ENCODE data around the gene TBX3.

The TBX3 gene

DNA sequence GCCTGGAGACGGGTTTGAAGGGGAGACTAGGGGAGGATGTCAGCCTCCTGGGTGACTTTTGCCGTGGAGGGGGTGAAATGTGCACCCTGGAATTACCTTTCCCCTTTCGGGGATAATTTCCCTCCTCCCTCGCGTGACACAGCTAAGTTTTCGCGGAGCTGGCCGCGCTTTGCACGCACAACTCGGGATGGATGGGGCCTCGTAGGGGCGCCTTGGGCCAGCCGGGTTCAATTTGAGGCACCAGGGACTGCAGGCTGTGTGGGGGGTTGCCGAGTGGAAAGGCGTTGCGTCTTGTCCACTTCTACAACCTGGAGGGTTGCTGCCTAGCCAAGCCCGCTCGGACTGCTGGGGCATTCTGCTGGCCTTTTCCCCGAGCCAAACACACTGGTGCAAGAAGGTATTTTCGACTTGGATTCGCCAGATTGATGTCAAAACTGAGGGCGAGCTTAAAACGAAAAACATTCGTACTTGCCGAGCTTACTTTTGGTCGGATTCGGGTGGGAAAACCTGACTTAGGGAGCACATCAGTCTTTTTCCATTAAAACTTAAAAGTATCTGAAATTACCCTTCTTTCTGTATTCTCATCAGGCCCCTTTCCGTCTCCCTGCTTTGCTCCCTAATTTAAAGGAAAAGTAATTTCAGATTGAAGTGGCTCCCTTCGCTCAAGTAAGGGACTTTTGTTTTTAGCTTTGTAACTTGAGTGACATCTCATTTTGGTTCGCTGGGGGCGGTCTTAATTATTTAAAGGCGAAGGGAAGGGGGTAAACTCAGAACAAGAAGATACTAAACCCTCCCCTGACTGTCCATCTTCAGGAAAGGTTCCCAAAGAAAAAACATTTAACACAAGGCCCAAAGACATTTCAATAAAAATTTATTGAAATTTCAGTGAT, 14.3 kb downstream of the TBX3 start:
- in situ Hi-C loops (cut with MboI; ENCODE audit: low sequenced_read_pairs) = no loop called here

DNA sequence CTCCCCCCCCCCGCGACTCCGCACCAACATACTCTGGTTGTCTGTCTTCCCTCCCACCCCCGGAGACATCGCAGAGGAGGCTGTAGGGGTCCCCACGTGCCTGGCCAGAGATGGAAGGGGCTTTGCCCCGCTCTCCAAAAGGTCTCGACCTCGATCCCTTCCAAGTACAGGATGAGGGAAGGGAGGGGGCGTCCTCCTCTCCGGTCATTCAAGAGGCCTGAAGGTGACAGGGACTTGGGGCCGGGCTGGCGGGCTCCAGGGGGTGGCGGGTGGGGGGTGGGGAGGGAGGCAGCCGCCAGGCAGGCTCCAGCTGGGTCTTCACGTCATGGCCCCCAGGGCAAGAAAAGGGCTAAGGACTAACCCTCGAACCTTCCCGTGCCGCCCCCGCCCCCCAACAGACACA, 15.1 kb downstream of the TBX3 start:
- in situ Hi-C loops (cut with MboI; ENCODE audit: low sequenced_read_pairs) = no loop called here

DNA sequence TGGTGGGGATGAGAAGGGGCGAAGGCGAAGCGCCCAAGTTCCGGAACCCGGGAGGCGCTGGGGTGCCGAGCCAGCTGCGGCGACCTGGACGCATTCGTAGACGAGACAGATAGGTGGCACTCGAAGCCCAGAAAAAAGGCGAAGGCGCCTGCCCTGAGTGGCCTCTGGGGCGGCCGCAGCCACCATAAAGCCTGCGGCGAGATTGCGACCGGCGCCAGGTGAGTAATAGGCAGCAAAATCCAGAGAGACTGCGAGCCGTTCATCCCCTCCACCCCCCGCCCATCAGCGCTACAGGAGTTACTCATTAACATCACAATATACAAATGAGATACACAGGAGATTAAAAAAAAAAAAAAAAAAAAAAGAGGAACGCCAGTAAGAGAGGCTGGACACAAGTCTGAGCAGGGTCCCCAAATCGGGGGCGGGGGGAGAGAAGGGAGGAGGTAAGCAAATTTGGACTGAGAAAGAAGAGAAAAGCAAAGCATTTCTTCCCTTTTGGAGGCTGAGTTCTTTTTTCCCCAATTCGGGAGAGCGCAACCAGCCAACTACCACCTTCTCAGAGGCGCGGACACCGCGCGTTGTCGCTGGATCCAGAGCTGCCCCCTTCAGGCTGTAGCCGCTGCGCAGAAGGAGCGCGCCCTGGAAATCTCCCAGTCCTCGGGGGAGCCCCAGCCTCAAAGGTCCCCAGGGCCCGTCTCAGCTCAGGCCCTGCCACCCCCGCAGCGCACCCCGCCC, 15.7 kb downstream of the TBX3 start:
- in situ Hi-C loops (cut with MboI; ENCODE audit: low sequenced_read_pairs) = no loop called here

DNA sequence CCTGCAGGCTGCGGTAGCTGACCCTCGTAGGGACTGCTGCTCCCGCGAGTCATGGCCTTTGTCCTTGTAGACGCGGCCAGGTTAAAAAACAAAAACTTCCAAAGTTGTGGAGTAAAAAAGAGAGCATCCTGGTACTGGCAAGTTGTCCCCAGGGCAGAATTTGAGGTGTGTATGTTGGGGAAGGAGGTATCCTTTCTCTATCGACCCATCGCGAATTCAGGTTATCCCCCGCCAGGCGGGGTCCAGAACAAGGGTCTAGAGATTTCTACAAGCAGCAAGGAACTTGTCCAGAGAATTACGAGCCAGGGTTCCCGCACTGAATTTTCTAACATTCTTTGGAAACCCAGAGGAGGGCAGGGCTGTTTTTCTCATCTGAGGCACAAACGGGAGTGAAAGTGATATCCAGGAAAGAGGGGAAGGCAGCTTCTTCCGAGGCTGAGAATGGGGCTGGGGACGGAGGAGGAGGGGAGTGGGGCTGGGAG, 16.3 kb downstream of the TBX3 start:
- in situ Hi-C loops (cut with MboI; ENCODE audit: low sequenced_read_pairs) = no loop called here

DNA sequence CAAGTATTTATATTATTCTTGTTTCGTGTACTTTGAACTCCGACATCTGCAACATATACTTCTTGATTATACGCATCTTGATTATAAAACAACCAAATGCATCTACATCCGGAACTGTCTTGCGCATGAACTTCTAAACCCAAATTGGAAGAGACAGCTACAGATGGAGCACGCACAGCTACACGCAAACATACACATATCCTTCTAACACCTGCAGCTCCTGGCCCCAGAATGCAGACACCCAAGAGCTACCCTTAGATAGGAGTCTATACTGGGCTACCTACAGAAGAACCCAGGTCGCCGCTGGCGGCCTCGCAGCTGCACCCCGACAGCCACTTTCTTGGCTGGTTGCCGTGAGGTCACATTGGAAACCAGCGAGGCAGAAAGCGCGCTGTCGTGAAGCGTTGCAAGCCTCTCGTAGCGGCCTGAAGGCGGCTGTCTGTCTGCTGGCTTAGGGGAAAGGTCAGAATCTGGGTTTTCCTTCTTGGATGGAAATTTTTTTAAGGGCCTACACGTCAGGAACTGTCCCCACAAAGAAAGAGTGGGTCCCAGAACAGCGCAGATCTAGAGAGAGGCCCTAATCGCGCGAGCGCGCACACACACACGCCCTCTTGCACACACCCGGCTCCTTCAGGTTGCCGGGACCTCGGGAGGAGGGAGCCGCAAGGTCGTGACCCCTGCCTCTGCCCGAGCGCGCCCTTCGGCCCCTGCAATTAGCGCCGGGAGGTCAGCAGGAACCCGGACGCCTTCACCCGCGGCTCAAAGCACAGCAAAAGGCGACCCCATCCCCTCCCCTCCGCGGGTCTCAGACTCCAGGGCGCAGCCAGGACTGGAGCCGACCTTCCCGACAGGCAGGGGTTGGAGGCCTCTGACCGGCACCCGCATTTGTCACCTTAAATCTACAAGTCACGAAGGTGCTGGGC, 17.0 kb downstream of the TBX3 start:
- in situ Hi-C loops (cut with MboI; ENCODE audit: low sequenced_read_pairs) = no loop called here

DNA sequence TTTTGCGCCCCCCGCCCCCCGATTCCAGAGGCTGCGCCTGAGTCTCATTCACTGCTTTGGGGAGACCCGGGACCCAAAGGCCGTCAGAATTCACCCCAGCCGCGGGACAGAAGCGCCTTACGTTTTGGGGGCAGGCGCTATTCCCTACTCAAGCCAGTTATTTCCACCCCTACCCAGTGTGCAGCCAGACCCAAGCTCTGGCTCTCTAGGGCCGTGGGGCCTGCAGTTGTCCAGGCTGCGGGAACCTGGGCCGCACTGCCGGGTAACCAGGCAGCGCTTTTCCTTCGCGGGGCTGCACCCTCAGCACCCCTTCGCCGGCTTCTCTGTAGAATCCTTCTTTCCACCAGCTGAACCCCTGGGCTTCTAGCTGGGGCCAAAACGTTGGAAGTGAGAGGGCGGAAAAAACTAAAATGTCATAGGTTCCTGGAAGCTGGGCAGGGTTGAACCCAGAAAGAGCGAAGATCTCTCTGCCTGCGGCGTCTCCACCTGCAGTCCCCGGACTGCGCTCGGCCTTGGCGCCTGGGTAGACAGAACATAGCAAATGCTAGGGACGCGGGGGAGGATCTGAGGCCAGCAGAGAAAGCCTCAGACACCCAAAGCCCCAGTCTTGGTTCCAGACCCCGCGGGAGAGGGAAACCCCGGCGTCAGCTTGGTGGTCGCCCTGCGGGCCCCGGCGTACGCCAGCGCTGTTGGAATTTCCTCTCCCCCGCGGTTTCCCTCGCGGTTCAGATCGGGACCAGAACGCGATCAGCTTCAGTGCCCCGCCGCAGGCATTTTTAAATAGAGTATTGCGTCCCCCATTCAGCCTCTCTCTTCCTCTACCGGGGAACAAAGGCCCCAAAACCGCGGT, 18.3 kb downstream of the TBX3 start:
- in situ Hi-C loops (cut with MboI; ENCODE audit: low sequenced_read_pairs) = no loop called here

DNA sequence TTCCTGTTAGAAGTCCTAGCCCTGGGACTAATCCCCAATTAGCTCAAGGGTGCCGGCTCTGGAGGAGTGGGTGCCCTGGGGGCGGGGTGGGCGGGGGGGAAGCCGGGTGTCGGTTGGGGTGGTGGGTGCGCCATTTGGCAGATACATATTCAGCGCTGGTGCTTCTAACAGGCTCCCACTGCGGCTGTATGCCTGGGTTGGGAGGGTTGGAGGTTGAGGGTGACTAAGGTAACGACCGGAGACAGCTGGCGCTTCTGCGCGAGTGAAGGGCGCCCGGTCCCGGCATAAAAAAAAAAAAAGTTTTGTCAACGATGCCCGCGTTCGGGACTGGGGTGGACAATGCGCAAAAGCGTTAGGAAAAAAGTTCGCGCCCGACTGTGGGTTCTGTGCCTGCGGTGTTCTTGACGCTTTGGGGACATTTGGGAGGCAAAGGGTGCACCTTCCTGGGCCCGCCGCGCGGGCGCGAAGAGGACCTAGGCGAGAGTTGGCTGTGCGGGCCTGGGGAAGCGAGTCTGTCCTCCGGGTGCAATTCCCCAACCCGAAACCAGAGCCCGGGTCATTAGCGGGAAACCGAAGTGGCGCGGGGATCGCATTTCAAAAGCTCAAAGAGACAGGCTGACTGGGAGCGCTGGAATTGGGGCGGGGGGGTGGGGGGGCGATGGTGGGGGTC, 19.2 kb downstream of the TBX3 start:
- in situ Hi-C loops (cut with MboI; ENCODE audit: low sequenced_read_pairs) = no loop called here

DNA sequence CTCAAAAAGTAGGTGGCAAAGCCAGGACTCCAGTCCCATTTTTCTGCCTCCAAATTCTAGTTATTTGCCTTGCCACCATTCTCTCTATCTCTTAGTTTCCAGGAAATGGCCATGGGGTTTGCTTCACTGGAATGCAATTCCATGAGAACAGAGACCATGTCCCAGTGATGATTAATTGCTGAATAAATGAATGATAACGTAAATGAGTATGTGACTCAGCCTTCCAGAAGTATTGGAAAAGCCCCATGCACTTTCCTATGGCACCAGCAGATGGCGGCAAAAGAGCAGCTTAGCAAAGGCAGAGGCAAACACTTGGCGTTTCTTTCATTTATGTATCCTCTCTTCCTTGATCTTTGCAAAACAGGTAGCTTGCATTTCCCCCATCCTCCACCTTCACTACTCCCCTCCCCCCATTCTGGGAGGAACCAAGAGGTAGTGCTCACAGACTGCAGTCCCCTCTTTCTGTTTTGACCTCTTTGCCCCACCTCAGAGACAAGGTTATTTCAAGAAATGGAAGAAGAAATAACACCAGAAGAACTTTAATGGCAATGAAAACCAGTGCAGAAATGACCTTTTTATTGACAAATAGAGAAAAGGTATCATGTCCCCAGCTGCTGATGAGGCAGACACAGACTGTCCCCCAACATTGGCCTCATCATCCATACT, 21.3 kb downstream of the TBX3 start:
- in situ Hi-C loops (cut with MboI; ENCODE audit: low sequenced_read_pairs) = no loop called here

DNA sequence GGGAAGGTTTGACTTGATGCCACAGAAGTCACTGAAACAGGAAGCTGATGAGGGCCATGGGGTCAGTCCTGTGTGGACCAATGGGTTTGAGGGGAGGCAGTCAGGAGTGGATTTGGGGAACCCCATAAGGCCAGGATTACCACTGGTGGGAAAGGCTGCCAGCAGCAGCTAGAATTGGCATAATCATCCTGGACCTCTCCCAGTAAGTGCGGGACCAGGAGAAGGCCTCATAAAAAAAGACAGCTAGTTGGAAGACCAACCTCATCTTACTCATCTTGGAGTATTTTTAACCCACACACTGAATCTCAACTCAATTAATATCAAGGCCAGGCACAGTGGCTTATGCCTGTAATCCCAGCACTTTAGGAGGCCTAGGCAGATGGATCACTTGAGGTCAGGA, 22.7 kb downstream of the TBX3 start:
- in situ Hi-C loops (cut with MboI; ENCODE audit: low sequenced_read_pairs) = no loop called here

DNA sequence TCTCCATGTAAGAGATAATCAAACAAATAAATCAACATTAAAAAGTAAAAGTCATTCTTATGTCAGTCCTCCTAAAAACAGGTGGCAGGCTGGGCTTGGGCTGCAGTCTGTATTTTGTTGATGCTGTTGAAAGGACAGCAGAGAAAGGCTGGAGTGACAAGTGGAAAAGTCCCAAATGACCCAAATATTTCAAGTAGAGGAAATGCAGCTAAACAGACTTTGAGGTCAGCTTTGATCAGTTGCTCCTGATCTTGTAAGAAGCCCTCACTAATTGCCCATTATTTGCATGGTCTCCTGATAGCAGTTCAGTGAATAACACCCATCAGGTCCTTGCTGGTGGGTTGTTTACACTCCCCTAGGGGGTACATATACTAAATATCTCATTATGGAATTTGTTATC, 24.9 kb downstream of the TBX3 start:
- in situ Hi-C loops (cut with MboI; ENCODE audit: low sequenced_read_pairs) = no loop called here

DNA sequence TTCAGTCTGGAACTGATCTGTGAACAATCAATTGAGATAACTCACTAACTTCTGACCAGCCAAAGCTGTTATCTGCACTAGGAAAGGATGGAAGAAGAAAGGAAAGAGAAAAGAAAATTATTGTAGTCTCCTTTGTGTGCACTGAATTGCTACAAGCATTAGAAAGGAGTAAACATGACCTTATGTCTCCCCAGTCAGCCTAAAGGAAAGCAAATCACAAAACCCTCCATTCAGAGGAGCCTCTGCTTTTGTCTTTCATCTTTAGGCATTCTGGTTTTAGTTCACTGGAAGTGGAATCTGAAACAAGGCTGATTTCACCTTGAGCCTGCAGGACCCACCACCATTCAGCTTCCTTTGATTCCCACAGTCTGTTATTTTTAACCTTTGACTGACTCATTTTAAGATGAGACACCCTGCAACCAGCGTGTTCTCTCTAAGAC, 26.0 kb downstream of the TBX3 start:
- in situ Hi-C loops (cut with MboI; ENCODE audit: low sequenced_read_pairs) = no loop called here

DNA sequence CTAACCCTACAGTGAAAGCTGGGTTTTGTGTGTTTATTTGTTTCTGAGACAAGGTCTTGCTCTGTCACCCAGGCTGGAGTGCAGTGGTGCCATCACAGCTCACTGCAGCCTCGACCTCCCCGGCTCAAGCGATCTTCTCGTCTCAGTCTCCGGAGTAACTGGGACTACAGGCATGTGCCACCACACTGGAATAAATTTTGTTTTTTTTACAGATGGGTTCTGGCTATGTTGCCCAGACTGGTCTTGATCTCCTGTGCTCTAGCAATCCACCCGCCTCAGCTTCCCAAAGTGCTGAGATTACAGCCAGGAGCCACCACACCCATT, 26.4 kb downstream of the TBX3 start:
- in situ Hi-C loops (cut with MboI; ENCODE audit: low sequenced_read_pairs) = no loop called here

DNA sequence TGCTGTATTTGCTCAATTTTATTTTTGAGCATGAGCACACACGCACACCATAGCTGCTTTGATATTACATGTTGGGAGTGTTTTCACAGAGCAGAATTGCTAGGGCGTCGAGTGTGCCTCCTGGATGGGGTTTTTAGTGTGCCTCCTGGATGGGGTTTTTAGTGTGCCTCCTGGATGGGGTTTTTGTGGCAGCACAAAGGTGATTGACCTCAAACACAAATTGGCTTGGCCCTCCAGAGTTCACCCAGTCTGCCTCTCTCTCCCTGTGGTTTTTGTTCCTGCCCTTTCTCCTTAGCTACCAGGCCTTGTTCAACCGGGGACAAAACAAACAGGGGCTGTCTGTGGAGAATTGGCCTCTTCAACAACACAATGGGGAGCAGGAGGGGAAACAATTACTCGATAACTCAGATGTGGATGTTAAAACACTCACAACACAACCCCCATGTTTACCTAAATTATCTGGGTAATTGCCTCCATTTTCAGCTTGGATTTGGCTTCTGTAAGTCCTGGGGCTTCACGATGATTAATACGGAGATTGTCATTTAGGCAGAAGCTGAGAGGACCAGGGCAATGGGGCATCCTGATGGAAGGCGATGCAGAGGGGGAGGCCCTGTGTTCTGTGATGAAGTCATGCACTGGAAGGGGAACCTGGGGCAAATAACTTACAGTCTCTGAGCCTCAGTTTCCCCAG, 26.9 kb downstream of the TBX3 start:
- in situ Hi-C loops (cut with MboI; ENCODE audit: low sequenced_read_pairs) = no loop called here

DNA sequence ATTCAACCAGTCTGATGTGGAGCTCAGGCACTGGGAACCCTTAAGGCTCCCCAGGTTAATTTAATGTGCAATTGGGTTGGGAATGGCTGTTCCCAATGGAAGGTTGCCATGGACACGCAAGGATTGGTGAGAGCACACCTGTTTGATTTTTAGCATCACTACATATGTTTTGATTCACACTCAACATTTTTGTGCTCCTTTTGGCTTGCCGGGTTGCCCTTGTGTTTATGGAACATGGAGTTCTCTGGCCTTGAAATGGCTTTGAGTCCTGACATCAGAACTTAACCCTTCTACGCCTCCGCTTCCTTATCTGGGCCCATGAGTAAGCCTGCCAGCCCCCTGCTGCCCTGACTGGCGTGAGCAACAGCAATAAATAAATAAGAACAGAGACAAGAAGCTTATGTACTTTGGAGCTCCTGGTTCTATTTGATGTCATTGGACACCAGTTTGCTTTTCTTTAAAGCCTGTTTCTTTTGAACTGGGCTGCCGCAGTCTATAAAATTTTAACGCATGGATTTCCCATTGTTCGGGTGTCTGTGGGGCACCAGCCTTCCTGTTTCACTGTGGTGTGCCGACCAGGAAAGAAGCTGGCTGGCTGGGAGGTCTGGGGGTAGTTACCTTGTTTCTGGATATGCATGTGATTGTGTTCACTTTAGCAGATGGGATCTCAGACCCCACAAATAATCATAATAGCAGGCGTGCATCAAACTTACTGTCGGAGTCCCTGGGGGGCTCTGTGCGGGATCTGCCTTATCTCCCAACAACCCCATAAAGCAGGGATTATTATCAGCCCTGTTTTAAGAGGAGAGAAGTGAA, 27.8 kb downstream of the TBX3 start:
- in situ Hi-C loops (cut with MboI; ENCODE audit: low sequenced_read_pairs) = no loop called here

DNA sequence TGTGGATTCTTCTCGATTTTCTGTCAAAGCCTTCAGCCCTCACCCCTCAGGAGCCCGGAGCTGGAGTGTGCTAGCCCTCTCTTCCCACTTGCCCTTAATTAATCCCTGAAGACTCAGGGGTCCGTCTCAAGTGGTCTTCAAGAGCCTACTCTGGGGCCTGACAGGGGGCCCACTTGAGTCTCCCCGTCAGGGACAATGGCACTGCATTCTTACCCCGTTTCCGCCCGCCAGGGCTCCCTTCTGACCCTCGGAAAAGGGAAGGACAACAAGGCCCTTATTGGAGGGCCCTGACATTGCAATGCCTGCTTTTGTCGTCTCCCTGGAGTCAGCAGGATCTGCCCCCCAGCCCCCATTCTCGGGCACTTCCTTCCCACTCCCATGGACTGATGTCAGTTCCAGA, 34.4 kb downstream of the TBX3 start:
- in situ Hi-C loops (cut with MboI; ENCODE audit: low sequenced_read_pairs) = no loop called here

DNA sequence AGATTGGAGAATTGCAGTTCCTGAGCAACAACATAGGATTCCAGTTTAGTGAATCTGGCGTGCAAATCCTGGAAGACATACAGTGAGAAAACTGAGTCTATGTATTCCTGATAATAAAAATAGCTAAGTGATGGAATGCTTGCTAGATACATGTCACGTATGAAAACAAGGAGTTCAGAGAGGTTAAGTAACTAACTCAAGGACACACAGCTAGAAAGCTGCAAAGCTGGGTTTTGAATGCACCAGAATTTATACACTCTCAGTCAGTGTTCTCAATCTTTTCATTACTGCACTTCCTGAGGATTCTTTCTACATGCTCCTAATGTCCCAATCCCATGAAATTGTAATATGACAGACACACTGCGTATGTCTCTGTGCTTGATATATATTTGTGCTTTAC, 35.3 kb downstream of the TBX3 start:
- in situ Hi-C loops (cut with MboI; ENCODE audit: low sequenced_read_pairs) = no loop called here

DNA sequence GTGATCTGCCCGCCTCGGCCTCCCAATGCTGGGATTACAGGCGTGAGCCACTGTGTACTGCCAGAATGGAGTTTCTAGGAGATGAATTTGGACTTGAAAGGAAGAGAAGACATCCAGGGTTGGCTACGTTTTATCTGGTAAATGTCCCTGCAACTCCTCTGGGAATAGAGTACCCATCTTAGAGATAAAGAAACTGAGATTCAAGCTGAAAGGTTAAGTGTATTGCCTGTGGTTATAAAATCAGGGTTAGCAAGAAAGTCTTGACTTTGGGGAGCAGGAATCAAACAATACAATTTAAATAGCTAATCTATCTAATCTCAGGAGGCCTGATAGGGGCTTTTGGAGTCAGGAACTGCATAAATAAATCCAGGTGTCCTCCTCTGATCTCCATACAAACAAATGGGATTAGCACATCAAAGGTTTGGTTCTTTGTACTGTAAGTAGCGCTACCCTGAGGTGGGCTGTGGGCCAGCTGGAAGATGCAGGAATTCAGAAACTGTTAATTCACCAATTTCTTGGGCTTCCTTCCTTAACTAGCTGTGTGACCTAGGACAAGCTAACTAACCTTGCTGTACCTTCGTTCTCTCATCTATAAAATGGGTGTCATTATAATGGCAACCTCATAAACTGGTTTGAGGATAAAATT, 45.1 kb downstream of the TBX3 start:
- in situ Hi-C loops (cut with MboI; ENCODE audit: low sequenced_read_pairs) = no loop called here
